A172 (cell line): ENCODE results near the gene ERG. TPM values are rescaled to one million over a fixed set of nuclear protein-coding genes. Genes with fewer than 3 reads are reported as not detected.
A peak's percentile ranks its signal among the peaks of the same experiment; 100 is the strongest.

Experiments
- DNase-seq: peaks from one replicate; pipeline ENCODE4 v3.0.0-alpha.2; 2015; ENCODE audit warnings: low spot score
- total RNA-seq: library from RNA; depleted of rRNA; stranded (reverse); fragments of >200 nt; shearing (Covaris generic); gene quantifications from 2 replicates; pipeline ENCODE4 v1.2.3, GENCODE V29; 2014

The ERG gene
- total RNA-seq, 1 experiment from 2014 or later, result 0.05 TPM

GRCh38 chr21:38436341-38436740, 61.9 kb downstream of the ERG start:
- no peak for DNase-seq

- DNase-seq, result peak; percentile 72
These were observed 63.3 kb downstream of the ERG start for GRCh38 chr21:38434913-38435533.

DNA sequence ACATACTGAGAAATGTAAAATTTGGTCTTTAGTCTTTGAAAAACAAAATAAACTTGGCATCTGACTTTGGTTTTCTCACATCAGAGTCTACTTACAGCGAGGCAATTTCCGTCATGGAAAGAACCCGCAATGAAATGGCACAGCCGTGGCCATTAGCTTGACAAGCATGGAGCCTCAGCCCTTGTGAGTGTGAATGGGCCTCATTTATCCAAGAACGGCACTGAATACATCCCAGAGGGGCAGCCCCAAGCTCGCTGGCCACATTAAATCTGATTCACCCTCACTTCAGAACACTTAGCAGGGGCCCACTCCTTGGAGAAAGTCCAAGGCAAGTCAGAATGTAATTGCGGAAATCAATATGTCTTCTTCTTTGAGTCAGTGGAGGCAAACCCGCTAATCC, 64.8 kb downstream of the ERG start:
- no peak for DNase-seq

DNA sequence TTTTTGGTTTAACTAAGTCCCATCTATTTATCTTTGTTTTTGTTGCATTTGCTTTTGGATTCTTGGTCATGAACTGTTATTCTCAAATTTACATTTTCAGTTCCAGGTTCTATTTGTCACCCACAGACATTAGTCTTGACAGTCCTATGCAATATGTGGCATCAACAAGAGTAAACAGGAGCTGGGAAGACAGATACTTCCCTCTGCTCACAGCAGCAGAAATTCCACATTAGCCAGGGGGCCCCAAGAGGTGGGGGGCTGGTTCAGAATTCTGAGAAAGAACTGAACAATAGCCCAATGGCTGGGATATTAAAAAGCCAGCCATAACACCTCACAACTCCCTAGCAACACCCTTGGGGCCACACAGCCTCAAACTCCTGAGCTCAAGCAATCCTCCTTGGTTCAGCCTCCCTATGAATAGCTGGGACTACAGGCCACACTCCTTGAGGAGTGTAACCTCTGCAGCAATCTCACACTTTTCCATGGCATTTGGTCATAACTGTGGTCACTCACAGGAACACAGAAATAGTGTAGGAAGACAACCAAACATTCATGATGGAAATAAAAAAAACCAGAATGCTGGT, 67.8 kb downstream of the ERG start:
- no peak for DNase-seq

DNA sequence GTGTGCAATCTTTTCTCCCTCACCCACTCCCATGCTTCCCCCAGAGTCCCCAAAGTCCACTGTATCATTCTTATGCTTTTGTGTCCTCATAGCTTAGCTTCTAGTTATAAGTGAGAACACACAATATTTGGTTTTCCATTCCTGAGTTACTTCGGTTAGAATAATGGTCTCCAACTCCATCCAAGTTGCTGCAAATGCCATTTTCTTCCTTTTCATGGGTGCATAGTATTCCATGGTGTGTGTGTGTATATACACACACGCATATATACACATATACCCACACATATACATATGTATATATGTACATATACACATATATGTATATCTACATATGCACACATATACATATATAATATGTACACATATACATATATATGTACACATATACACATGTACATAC, 69.3 kb downstream of the ERG start:
- DNase-seq, result no peak

DNA sequence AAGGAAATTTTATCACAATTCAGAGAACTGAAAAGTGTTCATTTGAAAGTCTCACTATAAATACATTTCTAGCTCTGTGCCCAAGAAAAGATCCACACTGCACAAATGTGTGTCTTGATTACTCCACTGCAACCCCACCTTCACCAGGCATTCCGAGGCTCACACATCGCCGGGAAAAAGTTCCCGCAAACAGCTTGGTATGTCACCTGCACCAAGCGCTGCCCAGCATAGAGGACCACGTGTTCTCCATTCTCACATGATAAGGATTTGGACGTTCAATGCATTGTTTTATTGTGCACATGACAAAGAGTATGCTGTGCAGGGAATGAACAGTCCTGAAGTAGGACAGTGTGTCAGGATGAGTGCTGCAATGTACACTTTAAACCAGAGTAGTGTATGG, 70.1 kb downstream of the ERG start:
- no peak for DNase-seq

DNA sequence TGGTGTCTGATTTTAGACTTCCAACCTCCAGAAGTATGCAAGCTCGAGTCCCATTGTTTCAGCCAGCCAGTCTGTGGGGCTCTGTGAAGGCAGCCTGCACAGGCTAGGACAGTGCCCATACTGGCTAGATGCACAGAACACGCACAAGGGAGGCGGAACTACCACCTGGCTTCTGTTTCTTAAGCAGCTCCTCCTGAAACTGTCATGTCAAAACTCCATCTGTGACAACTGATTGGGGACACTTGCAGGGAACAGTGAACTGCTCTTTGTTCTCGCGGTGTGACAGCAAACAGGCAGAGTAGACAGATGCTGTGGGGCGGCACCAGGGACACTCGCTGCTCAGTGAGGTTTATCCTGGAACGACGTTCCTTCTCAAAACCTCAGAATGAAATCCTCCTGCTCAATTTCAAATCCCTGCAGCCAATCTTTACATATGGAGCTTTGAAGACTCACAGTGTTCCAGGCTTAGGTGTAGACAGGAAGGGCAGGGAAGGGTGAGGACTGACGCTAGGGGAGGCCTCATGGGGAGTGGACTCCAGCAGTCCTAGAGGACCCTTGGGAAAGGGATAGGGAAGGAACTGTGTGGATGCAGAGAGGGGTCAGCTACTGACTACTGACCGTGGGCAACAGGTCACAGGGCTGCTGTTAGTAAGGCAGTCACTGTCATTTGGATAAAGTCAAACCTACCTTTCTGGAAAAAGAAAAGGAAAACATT, 73.8 kb downstream of the ERG start:
- no peak for DNase-seq

GRCh38 chr21:38422082-38422481, 76.2 kb downstream of the ERG start:
- DNase-seq, result no peak

DNA sequence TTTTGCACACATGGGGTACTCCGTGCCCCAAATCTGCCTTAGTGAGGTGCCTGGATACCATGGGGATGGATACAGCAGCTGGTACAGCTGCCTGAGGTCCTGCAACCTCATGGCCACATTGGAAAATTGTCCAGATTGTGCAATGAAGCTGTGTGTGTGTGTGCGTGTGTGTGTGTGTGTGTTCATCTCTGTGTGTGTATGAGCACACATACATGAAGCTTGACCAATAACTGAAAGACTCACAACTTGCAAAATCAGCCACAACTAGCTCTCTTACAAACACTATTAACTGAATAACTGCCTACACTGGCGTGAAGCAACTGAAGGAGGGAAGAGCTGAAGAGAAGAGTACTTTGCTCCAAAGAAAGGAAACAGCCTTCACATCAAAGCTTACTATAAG, 78.1 kb downstream of the ERG start:
- no peak for DNase-seq

- no peak for DNase-seq
These were observed 80.6 kb downstream of the ERG start for GRCh38 chr21:38417726-38418125.

DNA sequence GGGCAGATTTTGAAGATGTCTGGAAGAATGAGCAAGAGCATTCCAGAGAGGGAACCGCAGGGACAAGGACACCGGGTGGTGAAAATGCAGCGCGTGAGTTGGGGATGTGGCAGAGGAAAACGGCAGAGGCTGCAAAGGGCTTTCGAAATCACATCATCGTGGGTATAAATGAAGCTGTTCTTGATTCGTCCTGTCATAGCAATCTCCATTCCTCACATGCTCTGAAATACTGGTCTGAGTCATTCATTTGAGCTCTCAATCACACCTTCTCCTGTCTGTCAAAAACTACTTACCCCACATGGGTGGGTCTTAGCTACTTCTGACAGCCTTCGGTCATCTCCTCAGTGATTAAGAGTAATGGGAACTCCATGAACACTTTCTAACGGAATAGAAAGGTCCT, 81.5 kb downstream of the ERG start:
- DNase-seq, result no peak

DNA sequence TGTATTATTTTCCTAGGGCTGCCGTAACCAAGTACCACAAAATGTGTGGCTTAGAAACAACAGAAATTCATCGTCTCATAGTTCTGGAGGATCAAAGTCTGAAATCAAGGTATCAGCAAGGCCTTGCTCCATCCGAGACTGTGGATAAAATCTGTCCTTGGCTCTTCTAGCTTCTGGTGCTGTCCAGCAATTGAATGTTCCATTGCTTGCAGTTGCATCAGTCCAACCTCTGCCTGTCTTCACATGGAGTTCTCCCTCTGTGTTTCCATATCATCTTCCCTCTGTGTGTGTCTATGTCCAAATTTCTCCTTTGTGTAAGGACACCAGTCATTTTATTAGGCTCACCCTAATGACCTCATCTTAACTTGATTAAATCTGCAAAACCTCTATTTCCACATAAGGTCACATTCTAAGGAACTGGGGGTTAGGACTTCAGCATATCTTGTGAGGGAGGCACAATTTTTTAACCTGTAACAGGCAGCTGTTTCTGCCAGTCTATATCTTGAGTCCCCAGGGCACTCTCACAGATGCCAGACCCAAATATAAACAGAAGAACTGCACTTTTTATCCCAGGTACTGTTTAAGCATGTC, 84.2 kb downstream of the ERG start:
- no peak for DNase-seq

DNA sequence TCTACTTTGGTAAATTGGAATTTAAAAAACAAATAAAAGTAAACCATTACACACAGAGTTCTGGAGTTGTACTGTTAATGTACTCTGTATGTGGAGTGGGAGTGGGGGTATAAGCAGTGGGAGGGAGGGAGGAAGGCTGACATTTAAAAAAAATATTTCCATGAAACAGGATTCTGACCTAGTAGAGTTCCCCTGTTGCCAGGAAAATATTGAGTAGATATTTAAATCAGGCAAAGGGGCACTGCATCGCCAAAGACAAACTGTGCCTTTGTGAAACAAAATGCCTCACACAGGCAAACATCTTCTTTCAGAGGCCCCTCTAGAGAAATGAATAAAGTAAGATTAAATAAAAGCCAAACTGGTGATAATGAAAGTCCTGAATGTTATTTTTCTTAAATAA, 87.8 kb downstream of the ERG start:
- DNase-seq, result no peak

GRCh38 chr21:38409907-38410306, 88.4 kb downstream of the ERG start:
- DNase-seq, result no peak

GRCh38 chr21:38404177-38404576, 94.1 kb downstream of the ERG start:
- no peak for DNase-seq

DNA sequence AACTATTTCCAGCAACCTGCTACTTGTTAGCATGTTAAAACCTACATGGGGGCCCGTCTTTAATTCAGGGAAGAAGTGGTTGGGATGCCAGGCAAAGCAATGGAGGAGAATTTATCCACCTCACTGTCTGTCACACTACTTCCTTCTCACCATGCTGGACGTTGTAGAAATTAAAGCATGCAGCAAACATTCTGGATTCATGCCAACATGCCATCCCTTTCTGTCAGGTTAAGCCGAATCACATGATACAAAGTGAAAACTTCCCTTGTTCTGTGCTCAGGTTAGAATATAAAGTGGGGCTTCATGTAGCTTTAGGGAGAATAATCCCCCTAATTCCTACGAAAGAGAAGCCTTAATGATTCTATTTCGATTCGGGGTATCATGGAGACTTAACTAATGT, 95.5 kb downstream of the ERG start:
- DNase-seq, result no peak

DNA sequence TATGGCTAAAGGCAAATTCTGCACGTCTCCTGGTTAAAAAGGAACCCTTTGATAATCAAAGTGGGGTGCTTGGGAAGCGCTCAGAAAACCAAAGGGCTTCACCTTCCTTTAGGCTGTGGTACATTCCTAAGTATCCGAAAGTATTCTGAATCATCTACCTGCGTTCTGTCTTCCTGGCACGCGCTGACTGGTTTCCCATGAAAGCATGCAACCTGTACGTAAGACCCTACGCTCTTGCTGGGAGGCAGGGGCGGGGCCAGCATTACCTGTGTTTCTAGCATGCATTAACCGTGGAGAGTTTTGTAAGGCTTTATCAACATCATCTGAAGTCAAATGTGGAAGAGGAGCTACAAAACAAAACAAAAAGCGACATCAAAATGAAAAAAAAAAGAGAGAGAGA, 96.0 kb downstream of the ERG start:
- DNase-seq, result no peak

GRCh38 chr21:38401191-38401926, 96.9 kb downstream of the ERG start:
- no peak for DNase-seq

GRCh38 chr21:38400195-38400919, 97.9 kb downstream of the ERG start:
- no peak for DNase-seq

- DNase-seq, result no peak
These were observed 99.2 kb downstream of the ERG start for GRCh38 chr21:38399103-38399502.

GRCh38 chr21:38396325-38396724, 102.0 kb downstream of the ERG start:
- DNase-seq, result no peak

DNA sequence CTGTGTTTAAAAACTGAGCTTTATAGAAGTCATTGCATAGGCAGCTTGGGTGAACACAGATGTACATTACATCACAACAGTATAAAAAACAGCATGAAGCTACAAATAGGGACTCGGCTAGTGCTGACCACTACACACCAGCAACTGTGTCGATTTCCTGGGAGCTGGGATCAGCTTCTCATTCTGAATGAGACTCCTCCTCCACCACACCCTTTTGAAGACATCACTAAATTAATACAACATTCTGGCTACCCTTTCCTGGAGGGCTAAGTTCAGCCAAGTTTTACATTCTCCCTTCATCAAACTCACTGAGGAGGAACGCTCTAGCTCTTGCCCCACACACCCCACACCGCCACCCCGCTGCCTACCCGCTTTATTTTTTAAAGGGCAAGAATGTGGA, 102.7 kb downstream of the ERG start:
- DNase-seq, result no peak
